Measurements from ENCODE around the gene ARRDC4.
A peak's percentile ranks its signal among the peaks of the same experiment; 100 is the strongest.
"Not testable (repeated sequence)": the region's sequence is repeated elsewhere in the genome, so short reads cannot be mapped to it uniquely, and the experiment has no call there.

ARRDC4 gene

GRCh38 chr15:97966924-97967620, 6.6 kb downstream of the ARRDC4 start:
- DNase-seq (ENCODE audit: low read depth) = no peak

GRCh38 chr15:97967881-97968280, 7.4 kb downstream of the ARRDC4 start:
- no peak for DNase-seq (ENCODE audit: low read depth)

- DNase-seq (ENCODE audit: low read depth) = no peak
Observed at GRCh38 chr15:97968380-97968779, 7.9 kb downstream of the ARRDC4 start.

GRCh38 chr15:97972366-97972765, 11.9 kb downstream of the ARRDC4 start:
- no peak for DNase-seq (ENCODE audit: low read depth)

GRCh38 chr15:97976129-97976528, 15.6 kb downstream of the ARRDC4 start:
- DNase-seq (ENCODE audit: low read depth) = no peak

- no peak for DNase-seq (ENCODE audit: low read depth)
Observed at GRCh38 chr15:97976766-97977503, 16.4 kb downstream of the ARRDC4 start.

GRCh38 chr15:97977734-97978133, 17.2 kb downstream of the ARRDC4 start:
- DNase-seq (ENCODE audit: low read depth) = no peak

GRCh38 chr15:97978401-97979139, 18.1 kb downstream of the ARRDC4 start:
- DNase-seq (ENCODE audit: low read depth) = peak; percentile 70

- peak; percentile 65 for DNase-seq (ENCODE audit: low read depth)
Observed at GRCh38 chr15:97979140-97979520, 18.6 kb downstream of the ARRDC4 start.

- no peak for DNase-seq (ENCODE audit: low read depth)
Observed at GRCh38 chr15:97981058-97981457, 20.6 kb downstream of the ARRDC4 start.

- DNase-seq (ENCODE audit: low read depth) = no peak
Observed at GRCh38 chr15:97981758-97982157, 21.3 kb downstream of the ARRDC4 start.

GRCh38 chr15:97984157-97984556, 23.7 kb downstream of the ARRDC4 start:
- DNase-seq (ENCODE audit: low read depth) = no peak

GRCh38 chr15:97985979-97986378, 25.5 kb downstream of the ARRDC4 start:
- not testable (repeated sequence) for DNase-seq (ENCODE audit: low read depth)

- no peak for DNase-seq (ENCODE audit: low read depth)
Observed at GRCh38 chr15:97986781-97987180, 26.3 kb downstream of the ARRDC4 start.

- DNase-seq (ENCODE audit: low read depth) = no peak
Observed at GRCh38 chr15:97989299-97989698, 28.8 kb downstream of the ARRDC4 start.

GRCh38 chr15:97991972-97992541, 31.6 kb downstream of the ARRDC4 start:
- DNase-seq (ENCODE audit: low read depth) = no peak

- no peak for DNase-seq (ENCODE audit: low read depth)
Observed at GRCh38 chr15:97992823-97993222, 32.3 kb downstream of the ARRDC4 start.

- peak; percentile 93 for DNase-seq (ENCODE audit: low read depth)
Observed at GRCh38 chr15:97993310-97993738, 32.8 kb downstream of the ARRDC4 start.

GRCh38 chr15:97994236-97994635, 33.7 kb downstream of the ARRDC4 start:
- no peak for DNase-seq (ENCODE audit: low read depth)

- DNase-seq (ENCODE audit: low read depth) = no peak
Observed at GRCh38 chr15:97995192-97995591, 34.7 kb downstream of the ARRDC4 start.

GRCh38 chr15:97995881-97996603, 35.5 kb downstream of the ARRDC4 start:
- no peak for DNase-seq (ENCODE audit: low read depth)

Data from CMK (cell line).